NCI-H748 (cell line): ENCODE results near the gene TRIM46.
A peak's percentile ranks its signal among the peaks of the same experiment; 100 is the strongest.
"Not testable (repeated sequence)": the region's sequence is repeated elsewhere in the genome, so short reads cannot be mapped to it uniquely, and the experiment has no call there.

Source experiments
- DNase-seq: peaks from one replicate; lab custom pipeline; 2025; ENCODE audit not compliant: unreplicated experiment; lab: John Stamatoyannopoulos, UW

Gene TRIM46

DNA sequence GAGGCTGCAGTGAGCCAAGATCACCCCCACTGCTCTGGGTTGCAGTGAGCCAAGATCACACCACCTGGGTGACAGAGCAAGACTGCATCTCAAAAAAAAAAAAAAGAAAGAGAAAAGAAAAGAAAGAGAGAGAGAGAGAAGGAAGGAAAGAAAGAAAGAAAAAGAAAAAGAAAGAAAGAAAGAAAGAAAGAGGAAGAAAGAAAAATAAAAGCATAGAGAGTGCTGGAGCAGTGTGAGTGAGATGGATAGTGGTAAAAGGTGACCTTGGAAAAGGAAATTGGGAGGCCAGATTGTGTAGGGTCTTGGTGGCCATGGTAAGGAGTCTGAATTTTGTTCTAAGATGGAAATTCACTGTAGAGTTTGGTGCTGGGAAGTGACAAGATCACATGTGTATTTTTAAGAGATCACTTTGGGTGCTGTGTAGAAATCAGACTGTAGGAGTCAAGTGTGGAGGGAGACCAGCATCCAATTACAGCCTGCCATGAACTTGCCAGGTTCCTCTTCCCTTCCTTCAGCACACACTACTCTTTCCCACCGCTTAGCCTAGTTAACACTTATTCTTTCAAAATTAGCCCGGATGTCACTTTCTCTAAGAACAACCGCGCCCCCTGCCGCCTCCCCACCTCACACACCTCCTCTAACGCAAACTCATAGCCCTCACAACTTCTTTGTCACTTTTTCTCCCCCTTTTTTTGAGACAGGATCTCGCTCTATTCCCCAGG lies 52.7 kb downstream of the TRIM46 start:
- DNase-seq = peak; percentile 94

DNA sequence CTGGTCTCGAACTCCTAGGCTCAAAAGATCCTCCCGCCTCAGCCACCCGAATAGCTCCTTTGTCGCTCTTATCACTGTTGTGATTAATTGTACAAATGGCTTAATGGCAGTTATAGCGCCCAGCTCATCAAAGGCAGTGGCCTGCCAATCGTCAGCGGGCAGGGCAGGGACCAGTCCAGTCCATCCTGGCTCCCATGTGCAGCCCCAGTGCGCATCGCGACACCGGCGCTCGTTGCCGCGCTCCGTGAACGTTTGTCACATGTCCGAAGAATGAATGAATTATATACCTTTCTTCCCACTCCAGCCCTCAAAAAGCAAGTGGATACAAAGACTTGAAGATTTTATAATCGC lies 53.2 kb downstream of the TRIM46 start:
- DNase-seq = peak; percentile 93

DNA sequence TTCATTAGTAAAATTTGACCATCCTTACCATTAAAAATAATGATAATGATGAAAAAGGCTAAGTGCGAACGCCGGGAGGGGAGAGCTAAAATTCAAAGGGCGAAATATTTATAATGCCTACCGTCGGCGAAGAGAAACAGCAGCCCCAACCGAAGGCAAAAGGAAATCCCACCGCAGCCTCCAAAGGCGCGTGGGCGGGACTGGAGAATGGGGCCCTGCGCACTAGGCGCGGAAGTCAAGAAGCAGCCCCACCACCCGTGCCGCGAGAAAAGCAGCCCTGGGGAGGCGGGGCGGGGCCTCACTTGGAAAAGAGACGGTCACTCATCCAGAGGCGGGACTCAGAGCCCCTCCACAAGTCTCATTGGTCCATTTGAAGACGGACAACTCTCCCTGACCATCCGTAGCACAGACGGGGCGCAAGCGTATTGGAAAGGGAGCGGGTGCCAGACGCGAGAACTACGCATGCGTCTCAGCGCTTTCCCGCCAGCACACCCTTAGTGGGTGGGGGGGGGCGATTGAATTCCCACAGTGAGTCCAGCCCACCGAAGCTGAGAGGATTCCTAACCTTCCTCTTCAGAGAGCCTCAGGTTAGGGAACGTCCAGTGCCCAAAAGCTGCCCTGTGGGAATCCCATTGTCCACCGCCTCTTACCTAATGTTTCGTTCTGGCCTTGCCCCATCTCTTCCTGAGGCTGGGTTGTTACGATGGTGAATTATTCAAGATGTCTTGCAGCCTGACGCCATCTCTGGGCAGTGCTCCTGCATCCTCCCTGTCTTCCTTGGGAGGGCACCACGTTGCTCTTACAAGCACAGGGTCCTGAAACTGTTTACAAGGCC lies 53.8 kb downstream of the TRIM46 start:
- peak; percentile 100 for DNase-seq

DNA sequence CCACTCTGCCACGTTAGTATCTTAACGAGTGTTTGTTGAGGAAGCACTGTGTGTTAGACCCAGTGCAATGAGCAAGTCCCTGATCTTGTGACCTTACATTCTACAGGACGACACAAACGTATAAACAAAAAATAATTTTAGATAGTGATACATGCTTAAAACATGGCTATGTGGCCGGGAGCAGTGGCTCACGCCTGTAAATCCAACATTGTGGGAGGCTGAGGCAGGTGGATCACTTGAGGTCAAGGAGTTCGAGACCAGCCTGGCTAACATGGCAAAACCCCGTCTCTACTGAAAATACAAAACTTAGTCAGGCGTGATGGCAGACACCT lies 54.4 kb downstream of the TRIM46 start:
- no peak for DNase-seq

DNA sequence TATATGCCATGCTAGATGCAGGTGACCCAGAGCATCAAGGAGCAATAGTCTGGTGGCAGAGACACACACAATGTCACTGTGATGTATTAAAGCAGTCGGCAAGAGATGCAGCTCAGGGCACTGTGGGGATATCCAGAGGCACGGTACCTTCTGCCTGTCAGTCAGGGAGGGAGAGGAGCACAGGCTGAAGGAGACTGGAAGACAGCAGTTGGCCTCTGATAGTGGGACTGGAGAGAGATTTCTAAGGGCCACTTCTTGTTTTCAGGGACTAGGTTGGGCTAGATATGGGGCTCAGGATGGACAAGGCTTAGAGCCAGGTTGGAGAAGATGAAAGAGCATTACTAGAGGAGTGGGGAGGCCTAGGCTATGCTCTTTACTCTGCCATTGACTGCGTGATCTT lies 57.7 kb downstream of the TRIM46 start:
- not testable (repeated sequence) for DNase-seq

DNA sequence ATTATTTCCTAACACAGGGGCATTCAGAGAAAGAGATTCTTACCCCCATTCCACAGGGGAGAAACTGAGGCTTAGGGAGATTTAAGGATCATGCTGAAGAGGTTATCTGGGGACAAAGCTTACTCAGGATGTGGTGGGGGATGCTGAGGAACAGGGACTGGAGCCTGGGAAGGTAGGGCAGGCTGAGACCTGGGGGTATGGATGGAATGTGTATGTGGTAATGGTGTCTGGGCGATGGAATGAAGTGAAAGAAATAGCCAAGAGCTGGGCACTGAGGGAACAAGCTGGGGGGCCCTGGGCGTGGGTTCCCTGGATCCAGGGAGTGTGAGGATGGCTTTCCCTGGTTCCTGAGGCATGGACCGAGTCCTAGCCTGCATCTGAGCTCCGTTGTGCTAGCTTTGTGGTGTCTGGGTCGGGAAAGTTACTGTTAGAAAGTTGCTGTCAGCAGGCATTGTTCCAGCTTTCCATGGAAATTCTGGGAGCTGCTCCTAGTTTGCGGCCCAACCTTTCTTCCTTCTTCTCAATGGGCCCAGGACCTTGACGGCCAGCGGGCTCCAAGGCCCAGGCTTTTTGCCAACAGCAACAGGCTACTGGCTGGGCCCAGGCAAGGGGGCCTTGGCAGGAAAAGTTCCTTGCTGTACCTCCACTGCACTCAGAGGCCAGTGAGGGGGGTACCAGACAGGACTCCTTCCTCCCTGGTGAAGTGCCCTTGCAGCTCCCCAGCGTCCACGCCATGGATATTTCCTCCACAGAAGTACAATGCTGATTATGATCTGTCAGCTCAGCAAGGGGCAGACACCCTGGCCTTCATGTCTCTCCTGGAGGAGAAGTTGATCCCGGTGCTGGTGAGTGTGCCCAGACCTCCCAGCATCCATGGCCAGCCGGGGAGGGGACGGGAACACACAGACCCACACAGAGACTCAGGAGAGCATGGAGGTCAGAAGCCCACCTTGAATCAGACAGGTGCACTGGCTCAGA lies 58.6 kb downstream of the TRIM46 start:
- DNase-seq = not testable (repeated sequence)

DNA sequence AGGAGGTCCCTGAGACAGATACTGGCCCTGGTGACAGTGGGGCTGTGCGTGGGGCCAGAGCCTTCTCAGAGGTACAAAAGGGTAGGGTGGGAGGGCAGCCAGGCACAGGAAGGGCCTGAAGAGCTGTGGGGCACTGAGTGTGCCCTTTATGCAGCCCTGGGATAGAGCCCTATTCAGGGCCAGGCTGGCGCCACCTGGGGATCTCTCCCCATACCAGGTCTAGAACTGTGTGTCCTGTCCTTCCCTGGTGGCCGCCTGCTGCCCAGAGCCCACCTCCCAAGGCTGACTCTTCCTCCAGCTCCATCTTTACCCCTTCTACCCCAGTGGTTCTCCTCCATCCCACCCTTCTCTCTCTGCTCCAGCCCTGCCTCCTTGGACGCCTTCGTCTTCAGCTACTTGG lies 59.9 kb downstream of the TRIM46 start:
- DNase-seq = not testable (repeated sequence)
